GM23248 (cell line): ENCODE measurements around the gene ADAMTS9.

Source experiments
- EZH2 ChIP-seq: fragments of 200-600 bp; sonication (generic); IDR thresholded peaks from 2 replicates; pipeline ENCODE4 v1.6.1; 2018; ENCODE audit warnings: antibody characterized with exemption, mild to moderate bottlenecking; ENCODE audit not compliant: insufficient read depth, poor library complexity, severe bottlenecking
- EZH2phosphoT487 ChIP-seq: fragments of 200-600 bp; sonication (generic); IDR thresholded peaks from 2 replicates; pipeline ENCODE4 v1.6.1; 2018; ENCODE audit warnings: antibody characterized with exemption, moderate library complexity, mild to moderate bottlenecking, low read depth; ENCODE audit not compliant: insufficient read depth

GRCh38 chr3:64608741-64609140 is 79.1 kb downstream of the ADAMTS9 start:
- TF ChIP-seq EZH2 (no peak), EZH2phosphoT487 (no peak)
